RPMI7951 (cell line): ENCODE measurements around the gene COL18A1. TPM values are rescaled to one million over a fixed set of nuclear protein-coding genes. Genes with fewer than 3 reads are reported as not detected.
"Not testable (repeated sequence)": the region's sequence is repeated elsewhere in the genome, so short reads cannot be mapped to it uniquely, and the experiment has no call there.

Experiments
- DNase-seq: peaks from one replicate; pipeline ENCODE4 v3.0.0-alpha.2; 2012; ENCODE audit warnings: low read depth
- total RNA-seq: library from RNA; depleted of rRNA; stranded (reverse); fragments of >200 nt; shearing (Covaris generic); gene quantifications from 2 replicates; pipeline ENCODE4 v1.2.3, GENCODE V29; 2014

The COL18A1 gene
- total RNA-seq, 1 experiment from 2014 or later: 72.3 TPM

- DNase-seq: no peak
Measured at GRCh38 chr21:45493401-45494001, 88.5 kb downstream of the COL18A1 start.

GRCh38 chr21:45494135-45494850 is 89.3 kb downstream of the COL18A1 start:
- no peak for DNase-seq

- DNase-seq: no peak
Measured at GRCh38 chr21:45494851-45495680, 90.1 kb downstream of the COL18A1 start.

DNA sequence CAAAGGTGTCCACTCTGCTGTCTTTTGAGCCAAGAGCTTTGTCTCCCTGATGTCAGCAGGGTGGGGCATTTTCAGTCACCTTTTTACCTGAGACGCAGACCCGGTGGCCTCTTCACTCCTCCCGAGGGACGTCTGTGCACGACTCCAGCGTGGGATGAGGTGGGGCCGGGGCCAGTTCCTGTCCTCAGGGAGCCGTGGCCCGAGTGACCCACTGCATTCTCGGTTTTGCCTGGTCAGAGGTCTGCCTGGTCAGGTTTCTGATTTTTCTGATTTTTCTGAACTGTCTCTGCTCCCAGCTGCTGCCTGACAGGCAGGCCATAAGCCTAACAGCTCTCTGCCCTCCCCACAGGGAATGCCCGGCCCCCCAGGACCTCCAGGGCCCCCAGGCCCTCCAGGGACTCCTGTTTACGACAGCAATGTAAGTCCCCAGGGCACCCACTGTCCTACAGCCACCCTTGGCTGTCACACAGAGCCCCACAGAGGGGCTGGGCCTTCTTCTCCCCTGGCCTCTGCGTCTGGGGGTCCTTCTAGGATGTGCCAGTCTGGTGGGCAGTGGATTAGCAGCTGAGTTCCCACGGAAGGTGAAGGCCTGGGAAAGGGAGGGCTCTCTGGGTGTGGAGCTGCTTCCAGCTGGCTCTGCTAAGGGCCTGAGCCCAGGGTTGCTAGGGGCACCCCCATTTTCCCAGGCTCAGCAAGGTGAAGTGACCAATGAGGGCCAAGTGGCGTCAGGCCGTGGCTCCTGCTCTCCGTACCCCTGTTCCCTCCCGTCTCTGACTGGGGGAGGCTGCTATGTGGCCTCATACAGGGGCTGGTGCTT is 91.4 kb downstream of the COL18A1 start:
- no peak for DNase-seq

DNA sequence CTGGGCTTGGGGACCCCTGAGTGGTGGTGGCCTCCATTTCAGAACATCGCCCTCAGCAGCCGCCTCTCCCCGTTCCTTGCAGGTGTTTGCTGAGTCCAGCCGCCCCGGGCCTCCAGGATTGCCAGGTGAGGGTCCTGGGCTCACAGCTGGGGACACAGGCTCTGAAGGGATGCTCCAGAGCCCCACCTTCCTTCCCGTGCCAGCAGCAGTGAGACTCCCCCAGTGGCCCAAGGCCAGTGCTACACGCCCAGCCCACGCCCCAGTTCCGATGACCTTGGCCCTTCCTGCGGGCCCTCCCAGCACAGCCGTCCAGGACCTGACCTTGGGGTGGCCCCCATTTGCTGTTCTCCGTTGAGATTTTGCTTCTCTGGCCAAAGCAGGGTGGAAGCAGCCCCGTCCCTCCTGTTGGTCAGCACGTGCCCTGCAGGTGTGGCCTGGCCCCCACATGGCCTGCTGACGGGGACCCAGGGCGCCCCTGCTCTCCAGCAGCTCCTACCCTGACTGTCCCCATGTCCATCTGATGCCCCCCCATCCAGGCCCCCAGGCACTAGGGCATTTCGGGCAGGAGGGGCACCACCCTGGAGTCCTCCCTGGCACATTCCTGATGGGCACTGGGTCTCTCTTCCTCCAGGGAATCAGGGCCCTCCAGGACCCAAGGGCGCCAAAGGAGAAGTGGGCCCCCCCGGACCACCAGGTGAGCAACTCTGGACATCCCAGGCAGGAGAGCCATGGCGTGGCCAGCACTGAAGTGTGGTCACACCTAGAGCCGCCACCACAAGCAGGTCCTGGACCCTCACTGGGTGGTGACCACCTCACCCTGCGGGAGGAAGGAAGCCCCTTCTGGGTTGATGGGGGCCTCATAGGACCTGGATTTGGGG is 92.2 kb downstream of the COL18A1 start:
- DNase-seq: no peak

GRCh38 chr21:45497846-45498645 is 93.1 kb downstream of the COL18A1 start:
- DNase-seq: no peak

GRCh38 chr21:45498646-45499000 is 93.7 kb downstream of the COL18A1 start:
- no peak for DNase-seq

DNA sequence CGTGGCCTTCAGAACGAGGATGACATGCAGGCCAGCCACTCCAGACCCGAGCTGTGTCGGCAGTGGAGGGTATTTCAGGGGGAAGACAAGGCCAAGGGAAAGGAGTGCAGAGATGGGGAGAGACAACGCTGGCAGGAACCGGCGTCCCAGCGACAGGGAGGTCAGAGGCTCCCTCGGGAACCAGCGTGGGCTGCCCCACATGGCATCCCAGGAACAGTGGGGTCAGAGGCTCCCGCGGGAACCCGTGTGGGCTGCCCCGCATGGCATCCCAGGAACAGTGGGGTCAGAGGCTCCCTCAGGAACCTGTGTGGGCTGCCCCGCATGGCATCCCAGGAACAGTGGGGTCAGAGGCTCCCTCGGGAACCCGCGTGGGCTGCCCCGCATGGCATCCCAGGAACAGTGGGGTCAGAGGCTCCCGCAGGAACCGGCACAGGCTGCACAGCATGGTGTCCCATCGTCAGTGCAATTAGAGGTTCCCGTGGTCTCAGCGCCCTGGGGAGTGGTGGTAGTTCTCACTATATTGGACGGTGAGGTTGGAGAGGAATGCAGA is 94.3 kb downstream of the COL18A1 start:
- DNase-seq: no peak

DNA sequence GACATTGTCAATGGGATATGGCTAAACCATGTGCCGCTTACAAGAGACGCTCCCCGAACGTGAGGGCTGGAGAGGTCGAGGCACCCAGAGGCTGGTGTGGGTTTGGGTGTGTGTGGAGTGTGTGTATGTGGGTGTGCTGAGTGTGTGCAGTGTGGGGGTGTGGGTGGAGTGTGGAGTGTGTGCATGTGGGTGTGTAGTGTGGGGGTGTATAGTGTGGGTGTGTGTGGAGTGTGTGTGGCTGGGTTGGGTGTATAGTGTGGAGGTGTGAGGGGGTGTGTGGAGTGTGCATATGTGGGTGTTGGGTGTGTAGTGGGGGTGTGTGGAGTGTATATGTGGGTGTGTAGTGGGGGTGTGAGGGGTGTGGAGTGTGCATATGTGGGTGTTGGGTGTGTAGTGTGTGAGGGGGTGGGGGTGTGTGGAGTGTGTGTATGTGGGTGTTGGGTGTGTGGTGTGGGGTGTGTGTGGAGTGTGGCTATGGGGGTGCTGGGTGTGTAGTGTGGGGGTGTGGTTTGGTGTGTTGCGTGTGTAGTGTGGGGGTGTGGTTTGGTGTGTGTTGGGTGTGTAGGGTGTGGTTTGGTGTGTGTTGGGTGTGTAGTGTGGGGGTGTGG is 95.1 kb downstream of the COL18A1 start:
- DNase-seq: no peak

- not testable (repeated sequence) for DNase-seq
Measured at GRCh38 chr21:45501081-45502005, 96.4 kb downstream of the COL18A1 start.

- no peak for DNase-seq
Measured at GRCh38 chr21:45502006-45502345, 97.0 kb downstream of the COL18A1 start.

DNA sequence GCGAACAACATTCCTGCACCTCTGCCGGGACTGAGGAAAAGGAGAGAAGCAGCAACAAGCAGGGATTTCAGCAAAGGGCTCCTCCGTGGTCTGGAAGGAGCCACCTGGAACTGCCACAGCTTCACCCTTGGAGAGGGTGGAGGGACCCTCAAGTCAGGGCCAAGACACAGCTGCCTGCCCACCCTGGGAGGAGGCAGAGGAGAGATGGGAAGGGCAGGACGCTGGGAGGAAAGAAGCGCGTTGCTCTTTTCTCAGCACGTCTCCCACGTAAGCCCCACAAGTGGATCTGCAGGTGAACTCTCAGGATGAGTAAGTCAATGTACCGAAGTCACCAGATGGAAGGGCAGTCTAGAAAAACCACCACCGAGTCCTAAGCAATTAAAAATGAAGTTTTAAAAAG is 97.6 kb downstream of the COL18A1 start:
- DNase-seq: no peak

- not testable (repeated sequence) for DNase-seq
Measured at GRCh38 chr21:45503226-45503625, 98.3 kb downstream of the COL18A1 start.

DNA sequence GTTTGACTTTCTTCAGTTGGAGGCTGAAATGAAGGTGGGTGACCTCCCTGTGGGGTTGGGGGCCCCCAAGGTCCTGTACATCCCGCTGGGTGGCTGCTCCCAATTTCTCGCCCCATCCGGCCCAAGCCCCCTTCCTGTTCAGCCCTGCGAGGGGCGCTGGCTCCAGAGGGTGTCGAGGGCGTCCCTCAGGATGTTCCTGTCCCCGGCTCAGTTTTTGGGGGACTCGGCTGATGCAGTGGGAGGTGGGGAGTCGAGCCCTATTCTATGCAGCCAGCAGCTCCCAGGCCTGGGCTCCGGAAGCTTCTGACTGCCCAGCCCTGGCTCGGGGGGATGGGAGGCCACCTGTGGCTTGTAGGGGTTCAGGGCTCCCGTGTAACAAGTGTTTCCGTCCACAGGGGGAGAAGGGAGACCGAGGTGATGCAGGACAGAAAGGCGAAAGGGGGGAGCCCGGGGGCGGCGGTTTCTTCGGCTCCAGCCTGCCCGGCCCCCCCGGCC is 99.1 kb downstream of the COL18A1 start:
- DNase-seq: no peak

- DNase-seq: no peak
Measured at GRCh38 chr21:45504516-45505415, 99.8 kb downstream of the COL18A1 start.

- DNase-seq: no peak
Measured at GRCh38 chr21:45505416-45506021, 100.6 kb downstream of the COL18A1 start.
